Right hindlimb (tissue), 1 donor: ENCODE results near the gene FAM240A.
"Not testable (repeated sequence)": the region's sequence is repeated elsewhere in the genome, so short reads cannot be mapped to it uniquely, and the experiment has no call there.

ENCODE experiments used
- DNase-seq: peaks from one replicate; pipeline ENCODE4 v3.0.0-alpha.2; 2018

FAM240A gene

GRCh38 chr3:46612324-46612723 lies at the start of gene FAM240A:
Gene FAM240A (plus strand): TSS chr3:46612525. CDS start chr3:46612684, 159 bp downstream.
- peak; percentile 65 for DNase-seq

- DNase-seq = no peak
Measured at GRCh38 chr3:46564190-46565021, 47.9 kb upstream of the FAM240A start.

DNA sequence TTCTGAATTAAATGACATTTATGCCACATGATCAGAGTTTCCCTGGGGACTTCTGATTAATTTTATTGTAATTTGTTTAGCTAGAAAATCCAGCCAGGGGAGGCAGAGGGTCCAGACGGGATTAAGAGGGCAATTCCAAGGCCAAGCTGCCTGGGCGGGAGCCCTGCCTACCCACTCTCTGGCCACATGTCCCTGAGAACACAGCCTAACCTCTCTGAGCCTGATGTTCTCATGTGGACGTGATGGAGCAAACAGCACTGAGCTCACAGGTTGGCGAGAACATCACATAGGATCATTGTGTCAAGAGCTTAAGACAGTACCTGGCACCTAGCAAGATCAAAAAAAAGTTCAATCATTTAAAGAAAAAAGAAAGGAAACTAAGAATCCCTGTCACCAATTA lies 47.2 kb upstream of the FAM240A start:
- DNase-seq = no peak

DNA sequence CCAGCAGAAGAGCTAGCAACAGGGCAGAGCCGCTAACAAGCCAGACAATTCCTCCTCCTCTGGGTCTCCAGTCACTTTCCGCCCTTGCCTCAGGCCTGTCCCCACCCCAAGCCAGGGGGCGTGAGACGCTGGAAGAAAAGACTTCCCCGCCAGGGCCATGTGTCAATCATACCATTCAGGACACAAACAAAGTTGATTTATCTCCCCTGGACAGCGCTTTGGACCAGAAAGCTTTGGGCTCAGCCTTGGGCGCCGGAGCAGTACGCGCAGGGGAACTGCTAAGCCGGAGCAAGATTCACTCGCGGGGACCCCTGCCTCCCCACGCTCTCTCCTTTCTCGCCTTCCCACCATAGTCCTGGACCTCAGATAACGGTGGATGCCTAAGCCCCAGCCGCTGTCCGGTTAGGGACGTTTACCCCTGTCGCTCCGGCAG lies 46.7 kb upstream of the FAM240A start:
- DNase-seq = peak; percentile 48

- DNase-seq = peak; percentile 76
Measured at GRCh38 chr3:46566040-46566641, 46.2 kb upstream of the FAM240A start, which contains the start of gene LRRC2. Gene LRRC2 (minus strand): TSS chr3:46566302. CDS start chr3:46551591, 14,711 bp downstream.

- no peak for DNase-seq
Measured at GRCh38 chr3:46571684-46572083, 40.6 kb upstream of the FAM240A start.

GRCh38 chr3:46573701-46574100 lies 38.6 kb upstream of the FAM240A start:
- no peak for DNase-seq

DNA sequence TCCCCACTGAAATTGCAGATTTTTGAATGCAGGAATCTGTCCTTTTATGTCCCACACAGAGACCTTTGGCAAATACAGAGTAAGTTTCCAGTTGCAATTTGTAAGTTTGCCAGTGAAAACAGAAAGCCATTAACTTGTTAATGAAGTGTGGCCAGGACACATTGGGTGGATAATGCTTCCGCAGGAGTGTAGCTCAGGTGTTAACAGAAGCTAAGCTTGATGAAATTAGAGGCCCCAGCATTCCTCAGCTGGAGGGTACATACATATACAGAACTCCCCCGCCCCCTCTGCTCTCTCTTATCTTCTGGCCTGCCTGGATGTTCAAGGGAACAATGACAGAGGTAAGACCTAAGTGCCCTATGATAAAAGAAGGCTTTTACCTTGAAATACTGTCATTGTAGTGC lies 38.1 kb upstream of the FAM240A start:
- DNase-seq = no peak

- DNase-seq = no peak
Measured at GRCh38 chr3:46574881-46575576, 37.3 kb upstream of the FAM240A start.

DNA sequence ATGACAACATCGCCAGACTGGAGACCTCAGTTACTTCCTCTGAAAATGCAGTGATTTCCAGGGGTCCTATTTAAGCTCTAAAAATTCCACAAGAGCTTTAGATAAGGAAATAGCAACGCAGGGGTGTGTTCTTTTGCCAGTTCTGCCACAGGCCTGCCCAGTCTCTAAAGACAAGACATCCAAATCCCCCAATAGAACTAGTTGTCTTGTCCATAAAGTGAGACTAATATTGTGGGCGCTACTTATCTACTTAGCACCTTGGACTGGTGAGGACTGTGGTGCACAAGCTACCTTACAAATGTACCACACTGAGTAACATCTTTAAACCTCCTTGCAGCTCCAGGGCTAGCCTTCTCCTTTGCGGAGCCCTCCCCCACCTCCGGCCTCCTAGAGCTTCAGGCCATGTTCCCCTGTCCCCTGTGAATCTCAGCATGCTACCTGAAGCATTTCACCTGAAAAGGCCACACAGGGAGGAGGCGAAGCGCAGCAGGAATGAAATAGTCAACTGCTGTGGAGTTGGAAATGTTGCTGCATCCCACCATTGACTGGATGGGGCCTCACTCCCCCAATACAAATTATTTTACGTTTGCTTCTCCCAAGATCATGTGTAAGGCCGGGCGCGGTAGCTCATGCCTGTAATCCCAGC lies 36.6 kb upstream of the FAM240A start:
- DNase-seq = no peak

DNA sequence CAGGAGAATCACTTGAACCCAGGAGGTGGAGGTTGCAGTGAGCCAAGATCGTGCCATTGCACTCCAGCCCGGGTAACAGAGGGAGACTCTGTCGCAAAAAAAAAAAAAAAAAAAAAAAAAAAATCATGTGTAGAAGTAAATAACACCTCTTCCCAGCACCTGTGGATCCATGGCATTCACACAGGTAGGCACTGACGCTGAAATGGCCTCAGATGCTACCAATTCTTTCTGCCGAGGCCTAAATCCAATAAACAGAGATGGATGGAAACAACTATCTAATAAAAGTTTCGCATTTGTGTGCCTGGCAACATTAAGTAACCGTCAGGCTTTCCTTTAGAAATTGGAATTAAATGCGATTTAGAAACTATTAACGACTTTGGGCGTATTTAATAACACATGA lies 35.9 kb upstream of the FAM240A start:
- no peak for DNase-seq

DNA sequence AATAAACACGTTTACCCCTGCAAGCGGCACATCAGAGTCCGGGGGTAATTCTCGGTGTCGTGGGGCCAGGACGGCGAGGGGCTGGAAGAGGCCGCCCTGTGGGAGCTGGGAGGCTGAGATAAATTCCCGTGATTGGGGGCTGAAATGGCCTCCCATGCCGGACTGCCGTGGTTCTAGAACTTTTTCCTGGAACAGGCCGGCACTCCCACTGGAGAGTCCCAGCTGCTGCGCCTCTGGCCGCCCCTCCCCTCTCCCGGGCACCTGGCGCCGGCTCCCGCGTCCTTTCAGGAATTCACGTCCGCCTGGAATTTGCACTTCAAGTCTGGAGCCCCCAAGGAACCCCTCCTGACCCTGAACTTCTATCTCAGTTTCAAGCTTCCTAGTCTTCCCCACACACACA lies 35.4 kb upstream of the FAM240A start:
- peak; percentile 38 for DNase-seq

DNA sequence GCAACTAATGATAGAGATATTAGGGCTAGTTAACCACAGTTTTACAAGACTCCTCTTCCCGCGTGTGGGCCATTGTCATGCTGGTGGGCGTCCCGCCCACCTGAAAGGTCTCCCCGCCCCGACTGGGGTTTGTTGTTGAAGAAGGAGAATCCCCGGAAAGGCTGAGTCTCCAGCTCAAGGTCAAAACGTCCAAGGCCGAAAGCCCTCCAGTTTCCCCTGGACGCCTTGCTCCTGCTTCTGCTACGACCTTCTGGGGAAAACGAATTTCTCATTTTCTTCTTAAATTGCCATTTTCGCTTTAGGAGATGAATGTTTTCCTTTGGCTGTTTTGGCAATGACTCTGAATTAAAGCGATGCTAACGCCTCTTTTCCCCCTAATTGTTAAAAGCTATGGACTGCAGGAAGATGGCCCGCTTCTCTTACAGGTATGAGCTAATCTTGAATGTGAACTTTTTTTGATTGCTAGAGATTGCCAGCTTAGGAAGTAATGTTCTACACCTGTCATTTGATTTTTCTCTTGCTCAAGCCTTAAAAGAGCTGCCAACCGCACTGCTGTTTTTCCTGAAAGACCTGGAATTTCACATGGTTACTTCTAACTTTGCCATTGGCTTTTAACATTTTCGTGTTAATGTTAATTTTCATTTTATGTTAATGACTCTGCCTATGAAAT lies 34.6 kb upstream of the FAM240A start:
- not testable (repeated sequence) for DNase-seq

- no peak for DNase-seq
Measured at GRCh38 chr3:46578973-46579755, 33.2 kb upstream of the FAM240A start.

GRCh38 chr3:46579756-46580286 lies 32.5 kb upstream of the FAM240A start:
- DNase-seq = no peak

- DNase-seq = no peak
Measured at GRCh38 chr3:46580675-46581074, 31.6 kb upstream of the FAM240A start.

GRCh38 chr3:46584598-46585467 lies 27.5 kb upstream of the FAM240A start:
- DNase-seq = no peak

DNA sequence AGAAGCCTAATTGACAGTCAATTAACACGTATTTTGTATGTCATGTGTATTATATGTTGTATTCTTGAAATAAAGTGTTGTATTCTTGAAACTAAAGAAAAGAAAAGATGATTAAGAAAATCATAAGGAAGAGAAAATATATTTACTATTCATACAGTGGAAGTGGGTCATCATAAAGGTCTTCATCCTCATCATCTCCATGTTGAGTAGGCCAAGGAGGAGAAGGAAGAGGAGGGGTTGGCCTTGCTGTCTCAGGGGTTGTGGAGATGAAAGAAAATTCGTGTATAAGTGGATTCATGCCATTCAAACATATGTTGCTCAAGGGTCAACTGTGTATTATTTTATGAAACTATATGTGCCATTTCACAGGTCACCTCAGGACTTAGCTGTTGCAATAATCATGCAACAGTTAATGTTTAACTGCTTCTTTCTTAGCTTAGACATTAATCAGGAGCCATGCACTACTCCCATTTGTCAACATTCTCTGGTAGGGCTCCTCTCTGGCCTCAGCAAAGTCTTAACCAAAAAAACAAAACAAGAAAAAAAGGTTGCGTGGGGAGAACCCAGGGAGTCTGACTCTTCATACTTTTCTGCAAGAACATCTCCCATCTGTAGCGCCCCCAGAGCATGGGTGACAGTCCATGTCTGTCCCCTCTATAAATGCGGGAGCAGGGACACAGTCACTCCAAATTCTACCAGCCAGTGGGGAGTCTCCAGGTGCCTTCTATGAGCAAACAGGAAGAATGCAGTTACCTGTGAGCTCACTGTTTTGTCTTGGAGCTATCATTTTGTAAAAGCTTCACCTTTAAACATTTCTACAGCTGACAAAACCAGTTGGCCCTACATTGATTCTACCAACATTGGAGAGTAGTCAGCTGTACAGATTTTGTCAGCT lies 26.3 kb upstream of the FAM240A start:
- DNase-seq = no peak

DNA sequence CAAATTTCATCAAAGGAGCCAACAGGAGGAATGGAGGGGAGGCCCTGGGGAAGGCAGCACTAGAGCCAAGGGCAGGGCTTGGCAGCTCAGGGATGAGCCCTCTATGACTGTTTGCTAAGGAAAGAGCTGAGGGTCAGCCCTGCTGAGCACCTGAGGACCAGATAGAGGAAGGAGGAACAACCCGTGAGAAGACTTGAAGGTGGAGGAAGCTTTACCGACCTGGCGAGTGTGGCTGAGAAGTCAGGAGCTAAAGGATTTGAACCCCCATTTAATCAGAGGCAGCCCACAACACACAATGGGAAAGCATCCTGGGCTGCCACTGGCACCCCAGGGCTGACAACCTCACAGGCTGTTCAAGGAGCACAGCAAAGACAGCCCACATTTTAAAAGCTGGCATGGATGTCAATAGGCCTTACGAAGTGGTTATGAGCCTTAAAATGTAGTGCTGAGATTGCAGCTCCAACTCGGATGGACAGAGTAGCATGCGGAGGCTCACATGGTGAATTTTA lies 25.5 kb upstream of the FAM240A start:
- no peak for DNase-seq
